Rectal smooth muscle tissue (tissue), 1 donor: ENCODE measurements around the gene C1orf141.

Experiments
- H3K27ac ChIP-seq: one replicate; pipeline ENCODE4 v1.7.0; 2013; ENCODE audit warnings: low read depth, low read length, inconsistent platforms
- H3K27me3 ChIP-seq: one replicate; pipeline ENCODE4 v1.7.0; 2013; ENCODE audit warnings: low read length; ENCODE audit not compliant: control insufficient read depth, insufficient read depth
- H3K36me3 ChIP-seq: one replicate; pipeline ENCODE4 v1.7.0; 2013; ENCODE audit warnings: low read length; ENCODE audit not compliant: control insufficient read depth, insufficient read depth
- H3K4me1 ChIP-seq: one replicate; pipeline ENCODE4 v1.7.0; 2013; ENCODE audit warnings: low read length; ENCODE audit not compliant: control insufficient read depth, insufficient read depth
- H3K4me3 ChIP-seq: one replicate; pipeline ENCODE4 v1.7.0; 2013; ENCODE audit warnings: low read length
- H3K9ac ChIP-seq: one replicate; pipeline ENCODE4 v1.7.0; 2013; ENCODE audit warnings: low read length

Gene C1orf141

DNA sequence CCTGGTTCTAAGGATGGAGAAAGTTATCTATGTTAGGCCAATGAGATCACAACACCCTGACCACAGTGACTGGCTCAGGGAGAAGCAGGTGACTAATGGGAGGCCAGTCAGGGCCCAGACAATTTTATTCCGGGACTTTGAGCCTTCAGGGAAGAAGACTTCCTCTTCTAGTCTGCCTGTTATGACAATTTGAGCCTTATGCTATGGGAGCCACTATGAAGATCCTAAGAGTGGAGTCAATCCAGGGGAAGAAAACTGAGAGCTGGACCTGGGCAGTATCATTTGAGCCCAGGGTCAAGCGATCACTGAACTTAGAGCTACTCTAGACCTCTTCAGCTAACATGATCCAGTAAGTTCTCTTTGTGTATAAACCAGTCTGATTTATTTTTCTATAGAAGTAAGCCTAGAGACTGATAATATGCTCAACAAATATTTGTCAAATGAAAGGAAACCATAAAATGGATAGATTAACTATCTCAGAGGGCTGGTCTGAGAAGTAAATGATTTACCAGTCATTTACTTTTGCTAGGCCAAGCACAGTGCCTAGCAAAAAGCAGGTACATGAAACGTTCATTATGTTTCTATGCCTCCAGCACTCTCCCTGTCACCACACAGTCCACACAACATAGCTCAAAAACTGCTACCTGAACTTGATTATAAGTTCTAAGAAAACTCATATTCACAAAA is 4.2 kb upstream of the C1orf141 start:
- Histone ChIP-seq H3K4me3 (no peak overlapping the region), H3K27ac (no peak overlapping the region), H3K4me1 (no peaks in the 10 kb centered on the region), H3K27me3 (no peaks in the 10 kb centered on the region), H3K9ac (no peak overlapping the region), H3K36me3 (no peaks in the 10 kb centered on the region)

DNA sequence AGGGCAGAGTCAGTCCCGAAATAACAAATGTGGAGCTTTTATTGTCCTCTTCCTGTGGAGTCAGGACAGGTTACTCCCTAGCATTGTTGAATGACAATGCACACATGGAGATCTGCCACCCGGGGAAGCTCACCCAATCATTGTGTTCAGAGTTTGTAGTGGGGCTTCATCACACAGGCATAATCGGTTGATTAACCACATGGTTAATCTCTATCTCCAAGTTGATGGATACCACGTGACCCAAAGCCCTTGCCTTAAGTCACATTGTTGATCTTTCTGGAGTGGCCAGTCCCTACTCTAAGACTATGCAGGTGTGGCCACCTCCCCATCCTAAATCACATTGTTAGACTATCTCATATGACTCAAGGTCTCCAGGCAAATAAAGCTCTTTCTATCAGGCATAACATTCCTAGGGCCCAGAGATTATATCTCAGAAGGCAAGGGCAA is 2.6 kb upstream of the C1orf141 start:
- Histone ChIP-seq H3K27me3 (no peaks in the 10 kb centered on the region), H3K9ac (no peak overlapping the region), H3K36me3 (no peaks in the 10 kb centered on the region), H3K4me1 (no peaks in the 10 kb centered on the region), H3K27ac (no peak overlapping the region), H3K4me3 (no peak overlapping the region)

DNA sequence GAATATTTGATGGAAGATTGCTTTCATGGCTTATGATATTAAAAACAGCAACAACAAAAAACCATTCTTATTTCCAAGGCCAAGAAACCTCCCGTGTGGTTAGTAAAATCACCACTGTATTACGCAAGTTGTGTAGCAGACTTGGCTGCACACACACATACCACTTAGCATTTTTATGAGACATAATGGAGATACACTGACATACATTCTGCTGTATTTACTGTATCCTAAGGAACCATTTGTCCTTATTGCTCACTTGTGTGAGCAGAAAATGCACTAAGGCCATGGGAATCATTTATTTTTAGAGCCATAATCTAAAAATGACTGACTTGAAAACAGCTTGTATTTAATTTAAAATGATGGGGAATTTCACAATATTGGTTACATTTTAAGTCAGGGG is 584 bp upstream of the C1orf141 start:
- Histone ChIP-seq H3K4me3 (no peak overlapping the region), H3K27me3 (no peaks in the 10 kb centered on the region), H3K4me1 (no peaks in the 10 kb centered on the region), H3K27ac (no peak overlapping the region), H3K36me3 (no peaks in the 10 kb centered on the region), H3K9ac (no peak overlapping the region)

DNA sequence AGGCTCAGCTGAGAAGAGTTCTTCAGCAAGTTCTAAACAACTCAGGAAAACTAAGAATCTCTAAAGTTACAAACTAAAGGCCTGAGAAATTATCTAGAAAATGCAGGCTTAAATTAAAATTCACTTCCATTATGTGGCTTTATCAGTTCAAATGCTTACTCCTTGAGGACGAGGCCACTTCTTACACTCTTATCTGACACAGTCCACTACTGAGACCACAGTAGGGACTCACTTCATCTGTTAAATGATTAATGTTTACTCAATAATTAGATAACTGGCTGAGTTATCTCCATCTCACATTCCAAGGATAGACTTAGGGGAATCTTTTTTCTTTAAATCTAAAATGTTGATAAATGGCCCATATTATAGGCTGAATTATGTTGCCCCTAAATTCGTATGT is 1.6 kb downstream of the C1orf141 start:
- Histone ChIP-seq H3K36me3 (no peaks in the 10 kb centered on the region), H3K4me3 (no peak overlapping the region), H3K27ac (no peak overlapping the region), H3K27me3 (no peaks in the 10 kb centered on the region), H3K4me1 (no peaks in the 10 kb centered on the region), H3K9ac (no peak overlapping the region)

DNA sequence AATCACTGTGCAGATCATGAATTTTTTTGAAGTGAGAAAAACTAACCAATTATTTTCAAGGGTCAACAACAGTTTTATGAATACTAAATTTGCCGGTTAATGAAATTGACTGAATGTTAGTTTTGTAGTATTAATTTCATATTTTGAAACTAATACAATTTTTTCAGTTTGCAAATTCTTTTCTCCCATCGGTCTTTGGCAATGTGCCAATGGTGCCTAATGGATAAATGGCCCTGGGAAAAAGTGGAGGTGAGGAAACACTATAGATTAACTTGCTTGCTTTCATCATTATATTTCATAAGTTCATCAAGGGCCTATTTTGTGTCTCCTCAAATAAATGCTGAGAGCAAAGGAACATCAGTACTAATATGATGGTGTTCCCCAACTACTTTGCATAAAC is 4.1 kb downstream of the C1orf141 start:
- Histone ChIP-seq H3K27ac (no peak overlapping the region), H3K36me3 (no peaks in the 10 kb centered on the region)

DNA sequence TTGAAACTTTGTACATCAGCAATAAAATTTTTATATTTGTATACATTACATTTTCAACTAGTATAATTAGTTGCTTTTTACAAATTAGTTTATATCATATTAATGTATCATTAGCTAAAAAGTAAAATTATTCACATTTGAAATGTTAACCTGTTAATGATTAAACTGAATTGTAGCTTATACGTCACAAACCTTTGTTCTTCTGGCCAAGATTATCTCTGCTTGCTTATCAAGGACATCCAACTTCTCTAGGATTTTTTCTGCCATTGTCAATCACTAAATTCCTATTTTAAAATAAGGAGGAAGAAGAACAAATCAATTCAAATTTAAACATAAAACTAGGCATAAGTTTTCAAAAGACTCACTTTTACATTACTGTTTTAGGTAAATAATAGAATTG is 7.8 kb downstream of the C1orf141 start:
- H3K27ac ChIP-seq, result no peak overlapping the region
- H3K9ac ChIP-seq, result no peak overlapping the region
- no peak overlapping the region for H3K4me3 ChIP-seq
- no peaks in the 10 kb centered on the region for H3K27me3 ChIP-seq
- no peaks in the 10 kb centered on the region for H3K4me1 ChIP-seq
- no peaks in the 10 kb centered on the region for H3K36me3 ChIP-seq

More for the DNA sequence above, 4.1 kb downstream of the C1orf141 start:
- Histone ChIP-seq H3K27me3 (no peaks in the 10 kb centered on the region), H3K4me1 (no peaks in the 10 kb centered on the region), H3K4me3 (no peak overlapping the region), H3K9ac (no peak overlapping the region)

DNA sequence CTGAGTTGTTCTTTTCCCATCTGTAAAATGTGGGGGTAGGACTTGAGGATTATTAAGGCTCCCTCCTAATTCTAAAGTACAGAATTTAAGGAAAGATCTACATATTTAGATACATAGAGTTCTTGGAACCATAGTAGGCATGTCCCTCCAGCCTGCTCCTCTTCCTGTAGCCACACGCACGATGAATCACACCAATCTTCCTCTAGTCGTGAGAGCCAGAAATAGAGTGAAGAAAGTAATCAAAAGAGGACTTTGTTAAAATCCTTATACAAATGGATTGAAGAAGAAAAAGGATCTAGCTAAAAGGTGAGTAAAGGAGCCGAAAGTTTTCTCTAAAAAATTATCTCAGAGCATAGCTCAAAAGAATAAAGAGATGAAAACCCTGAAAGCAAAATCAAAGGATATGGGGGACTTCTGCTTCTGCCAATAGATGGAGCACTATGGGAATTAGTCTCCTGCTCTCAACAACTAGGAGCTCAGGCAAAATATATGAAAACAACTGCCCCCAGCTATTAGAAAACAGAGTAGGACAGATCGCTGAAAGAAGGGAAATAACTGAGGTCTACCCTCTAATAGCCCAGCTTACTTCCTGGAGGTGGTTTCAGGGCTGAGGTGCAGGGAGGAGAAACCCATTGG is 8.5 kb downstream of the C1orf141 start:
- Histone ChIP-seq H3K4me3 (no peak overlapping the region), H3K9ac (no peak overlapping the region), H3K27me3 (no peaks in the 10 kb centered on the region), H3K4me1 (no peaks in the 10 kb centered on the region), H3K36me3 (no peaks in the 10 kb centered on the region), H3K27ac (no peak overlapping the region)

DNA sequence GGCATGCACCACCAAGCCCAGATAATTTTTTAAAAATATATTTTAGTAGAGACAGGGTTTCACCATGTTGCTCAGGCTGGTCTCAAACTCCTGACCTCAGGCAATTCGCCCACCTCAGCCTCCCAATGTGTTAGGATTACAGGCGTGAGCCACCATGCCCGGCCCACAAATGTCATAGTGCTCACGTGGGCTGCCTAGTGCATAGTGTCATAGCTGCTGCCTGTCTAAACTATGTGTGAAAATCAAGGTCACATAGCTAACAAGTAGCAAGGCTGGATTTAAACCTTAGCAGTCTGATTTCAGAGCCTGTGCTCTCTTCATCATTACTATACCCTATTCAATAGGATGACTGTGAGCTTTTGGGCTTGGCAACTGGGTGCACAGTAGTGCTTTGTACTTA is 10.3 kb downstream of the C1orf141 start:
- Histone ChIP-seq H3K9ac (no peak overlapping the region), H3K4me1 (no peaks in the 10 kb centered on the region), H3K27me3 (no peaks in the 10 kb centered on the region), H3K27ac (no peak overlapping the region), H3K36me3 (no peaks in the 10 kb centered on the region), H3K4me3 (no peak overlapping the region)

DNA sequence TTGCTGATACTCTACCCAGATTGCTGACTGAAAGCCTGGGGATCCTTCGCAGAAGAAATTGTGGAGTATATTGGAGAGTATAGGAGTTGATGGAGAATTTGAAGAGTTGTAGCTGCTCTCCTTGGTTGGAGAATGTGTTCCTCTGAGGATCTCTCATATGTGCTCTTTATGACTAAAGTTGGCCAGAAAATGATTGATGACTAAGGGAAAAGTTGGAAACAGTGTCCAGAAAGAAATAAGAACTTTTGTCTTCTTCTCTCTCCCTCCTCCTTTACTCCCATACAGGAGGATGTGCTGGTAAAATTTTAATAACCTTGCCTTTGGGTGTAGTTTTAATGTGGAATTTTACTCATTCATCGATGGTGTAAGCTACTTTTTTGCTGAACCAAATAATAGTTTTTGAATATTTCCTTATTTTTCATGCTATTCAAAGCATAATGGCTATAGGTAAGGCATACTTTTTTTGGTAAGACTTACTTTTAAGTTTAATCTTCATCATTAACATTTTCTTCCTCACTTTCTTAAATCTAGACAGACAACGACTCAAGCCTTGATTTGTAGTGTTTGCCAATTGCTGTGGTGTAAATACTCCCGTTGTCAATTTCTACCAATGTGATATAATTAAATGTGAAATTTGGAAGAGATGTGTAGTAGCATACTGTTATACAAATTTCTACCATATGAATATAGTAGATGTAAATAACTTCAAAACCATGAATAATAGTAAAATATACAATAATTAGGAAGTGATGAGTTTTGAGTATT is 13.7 kb downstream of the C1orf141 start:
- Histone ChIP-seq H3K4me3 (no peak overlapping the region), H3K4me1 (no peaks in the 10 kb centered on the region), H3K27me3 (no peaks in the 10 kb centered on the region), H3K36me3 (no peaks in the 10 kb centered on the region), H3K27ac (no peak overlapping the region), H3K9ac (no peak overlapping the region)

DNA sequence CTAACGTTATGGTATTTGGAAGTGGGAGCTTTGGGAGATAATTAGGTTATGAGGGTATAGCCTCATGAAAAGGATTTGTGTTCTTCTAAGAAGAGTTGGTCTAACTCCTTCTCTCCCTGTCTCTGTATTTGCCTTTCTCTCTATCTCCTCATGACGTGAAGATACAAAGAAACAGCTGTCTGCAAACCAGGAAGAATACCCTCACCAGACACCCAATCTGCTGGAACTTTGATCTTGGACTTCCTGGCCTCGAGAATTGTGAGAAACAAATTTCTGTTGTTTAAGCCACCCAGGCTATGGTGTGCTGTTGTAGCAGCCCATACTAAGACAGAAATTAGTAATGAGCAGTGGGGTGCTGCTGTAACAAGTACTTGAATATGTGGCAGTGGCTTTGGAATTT is 16.1 kb downstream of the C1orf141 start:
- Histone ChIP-seq H3K36me3 (no peaks in the 10 kb centered on the region), H3K9ac (no peak overlapping the region), H3K4me1 (no peaks in the 10 kb centered on the region), H3K27ac (no peak overlapping the region), H3K4me3 (no peak overlapping the region), H3K27me3 (no peaks in the 10 kb centered on the region)

DNA sequence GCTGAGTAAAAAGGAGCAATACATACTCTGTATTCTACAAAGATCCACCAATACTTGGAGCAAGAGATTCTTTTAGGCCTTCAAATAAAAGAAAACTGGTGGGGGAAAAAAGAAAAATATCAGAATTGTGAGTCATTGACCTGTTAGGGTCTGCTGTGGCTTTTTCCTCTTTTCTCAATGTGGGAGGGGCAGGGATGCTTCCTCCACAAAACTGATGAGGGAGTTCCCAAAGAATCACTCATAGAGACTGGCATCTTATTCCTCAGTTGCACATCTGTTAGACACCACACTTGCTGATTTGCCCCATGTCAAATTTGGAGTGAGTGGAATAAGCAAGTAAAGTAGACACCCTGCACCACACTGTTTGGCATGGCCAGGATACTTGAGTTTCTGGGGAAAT is 16.6 kb downstream of the C1orf141 start:
- Histone ChIP-seq H3K36me3 (no peaks in the 10 kb centered on the region), H3K4me1 (no peaks in the 10 kb centered on the region), H3K9ac (no peak overlapping the region), H3K27me3 (no peaks in the 10 kb centered on the region), H3K27ac (no peak overlapping the region), H3K4me3 (no peak overlapping the region)

DNA sequence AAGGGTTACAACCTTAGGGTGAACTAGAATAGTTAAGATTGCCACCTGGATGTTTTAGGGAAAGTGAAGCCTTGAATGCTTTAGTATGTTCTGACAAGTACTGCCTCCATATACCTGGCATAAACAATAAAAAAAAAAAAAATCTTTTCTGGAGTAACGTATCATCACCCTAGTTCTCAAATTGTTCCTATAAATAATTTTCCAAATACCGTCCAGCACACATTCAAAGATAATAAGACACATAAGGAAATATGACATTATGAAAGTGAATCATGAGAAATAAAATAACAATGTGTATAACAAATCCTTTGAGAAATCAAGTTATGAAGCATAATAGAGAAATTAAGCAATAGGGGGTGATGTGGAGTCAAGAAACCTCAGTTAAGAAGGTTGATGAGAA is 20.6 kb downstream of the C1orf141 start:
- Histone ChIP-seq H3K27ac (no peak overlapping the region), H3K27me3 (no peaks in the 10 kb centered on the region), H3K9ac (no peak overlapping the region)

More for the DNA sequence above, 20.6 kb downstream of the C1orf141 start:
- Histone ChIP-seq H3K36me3 (no peaks in the 10 kb centered on the region), H3K4me3 (no peak overlapping the region), H3K4me1 (no peaks in the 10 kb centered on the region)
